Gastrocnemius medialis (tissue), 4 donors: ENCODE measurements around the gene GALM. TPM values are rescaled to one million over a fixed set of nuclear protein-coding genes. Genes with fewer than 3 reads are reported as not detected.
"Not testable (repeated sequence)": the region's sequence is repeated elsewhere in the genome, so short reads cannot be mapped to it uniquely, and the experiment has no call there.

Experiments used
- ATAC-seq, 2 donors: fragments of 150-250 bp; one replicate each; pipeline ENCODE4 v1.9.1; 2016
- DNase-seq, 2 donors: peaks; one replicate each; pipeline ENCODE4 v3.0.0-alpha.2; 2019
- H3K27ac ChIP-seq, 4 donors: fragments of 200-600 bp; sonication (generic); 1 replicate in 1 of 4; 2 replicates in 3 of 4; pipeline ENCODE4 v1.5.1; 2016 to 2018; ENCODE audit warnings: mild to moderate bottlenecking in 2 of 4, moderate library complexity in 1 of 4
- H3K27me3 ChIP-seq, 3 donors: fragments of 200-600 bp; sonication (generic) in 2 of 3; 1 replicate in 1 of 3; 2 replicates in 2 of 3; pipeline versions ENCODE4 v1.5.1 to v1.6.0; 2016 to 2019; ENCODE audit warnings: mild to moderate bottlenecking in 1 of 3, moderate library complexity in 1 of 3
- H3K36me3 ChIP-seq, 2 donors: fragments of 200-600 bp; sonication (generic) in 1 of 2; one replicate each; pipeline ENCODE4 v1.5.1; 2017 to 2018
- H3K4me1 ChIP-seq, 2 donors: fragments of 200-600 bp; sonication (generic) in 1 of 2; one replicate each; pipeline ENCODE4 v1.5.1; 2016 to 2017; ENCODE audit warnings: mild to moderate bottlenecking in 2 of 2
- H3K4me3 ChIP-seq, 4 donors: fragments of 200-600 bp; sonication (generic) in 3 of 4; 1 replicate in 1 of 4; 2 replicates in 3 of 4; pipeline ENCODE4 v1.5.1; 2016 to 2019; ENCODE audit warnings: mild to moderate bottlenecking in 2 of 4
- H3K9me3 ChIP-seq, 3 donors: fragments of 200-600 bp; sonication (generic) in 2 of 3; 1 replicate in 1 of 3; 2 replicates in 2 of 3; pipeline ENCODE4 v1.5.1; 2016 to 2019
- POLR2A ChIP-seq, 2 donors: fragments of 450-650 bp; IDR thresholded peaks; one replicate each; pipeline ENCODE4 v1.6.1; 2017; ENCODE audit warnings: antibody characterized with exemption in 2 of 2, mild to moderate bottlenecking in 2 of 2, moderate library complexity in 2 of 2
- in situ Hi-C, 4 donors: fragments of 200-750 bp; cut with MboI; loops; one replicate each; pipeline versions ENCODE4 v1.15.0 to v1.8.0; 2017; ENCODE audit warnings: low sequenced_read_pairs in 4 of 4
- intact Hi-C: fragments of 100-400 bp; cut with DNase I; formaldehyde crosslinking; loops from one replicate; pipeline ENCODE4 v1.15.1; 2023; ENCODE audit warnings: low total_unique reads
- total RNA-seq, 4 donors: library from RNA; depleted of rRNA; stranded (reverse); fragments of >200 nt; gene quantifications; one replicate each; pipeline versions ENCODE4 v1.1.0 to v1.2.3, GENCODE V29; 2016
- TF ChIP-seq, protein P1 (sequence below), 5 experiments: fragments of 450-650 bp in 3 of 5; fragments of 200-600 bp in 2 of 5; sonication (generic) in 2 of 5; IDR thresholded peaks in 4 of 5; conservative IDR thresholded peaks in 1 of 5; 1 replicate in 4 of 5; 2 replicates in 1 of 5; pipeline ENCODE4 v1.5.1; 2016 to 2019; ENCODE audit warnings: antibody characterized with exemption in 5 of 5, mild to moderate bottlenecking in 3 of 5, moderate library complexity in 3 of 5

GALM gene
- total RNA-seq, 4 donors from 2014 or later = 5.3 to 16.9 (median 14.9) TPM

GRCh38 chr2:38712413-38712812 lies 46.5 kb downstream of the GALM start:
- H3K4me3 ChIP-seq = no peak overlapping the region
- ATAC-seq (no peak), DNase-seq (no peak)
- H3K27me3 ChIP-seq = no peaks in the 10 kb centered on the region
- in situ Hi-C loops = no loop called here
- TF ChIP-seq POLR2A (IDR thresholded peaks at IDR 0.05) = no peak
- TF ChIP-seq, protein P1, sequence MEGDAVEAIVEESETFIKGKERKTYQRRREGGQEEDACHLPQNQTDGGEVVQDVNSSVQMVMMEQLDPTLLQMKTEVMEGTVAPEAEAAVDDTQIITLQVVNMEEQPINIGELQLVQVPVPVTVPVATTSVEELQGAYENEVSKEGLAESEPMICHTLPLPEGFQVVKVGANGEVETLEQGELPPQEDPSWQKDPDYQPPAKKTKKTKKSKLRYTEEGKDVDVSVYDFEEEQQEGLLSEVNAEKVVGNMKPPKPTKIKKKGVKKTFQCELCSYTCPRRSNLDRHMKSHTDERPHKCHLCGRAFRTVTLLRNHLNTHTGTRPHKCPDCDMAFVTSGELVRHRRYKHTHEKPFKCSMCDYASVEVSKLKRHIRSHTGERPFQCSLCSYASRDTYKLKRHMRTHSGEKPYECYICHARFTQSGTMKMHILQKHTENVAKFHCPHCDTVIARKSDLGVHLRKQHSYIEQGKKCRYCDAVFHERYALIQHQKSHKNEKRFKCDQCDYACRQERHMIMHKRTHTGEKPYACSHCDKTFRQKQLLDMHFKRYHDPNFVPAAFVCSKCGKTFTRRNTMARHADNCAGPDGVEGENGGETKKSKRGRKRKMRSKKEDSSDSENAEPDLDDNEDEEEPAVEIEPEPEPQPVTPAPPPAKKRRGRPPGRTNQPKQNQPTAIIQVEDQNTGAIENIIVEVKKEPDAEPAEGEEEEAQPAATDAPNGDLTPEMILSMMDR (IDR thresholded peaks at IDR 0.05 in 4 of 5, conservative IDR thresholded peaks at IDR 0.05 in 1 of 5) = no peak
- no peak overlapping the region for H3K27ac ChIP-seq
- intact Hi-C loops = no loop called here
- H3K36me3 ChIP-seq = no peaks in the 10 kb centered on the region
- H3K4me1 ChIP-seq = no peaks in the 10 kb centered on the region
- H3K9me3 ChIP-seq = no peaks in the 10 kb centered on the region

DNA sequence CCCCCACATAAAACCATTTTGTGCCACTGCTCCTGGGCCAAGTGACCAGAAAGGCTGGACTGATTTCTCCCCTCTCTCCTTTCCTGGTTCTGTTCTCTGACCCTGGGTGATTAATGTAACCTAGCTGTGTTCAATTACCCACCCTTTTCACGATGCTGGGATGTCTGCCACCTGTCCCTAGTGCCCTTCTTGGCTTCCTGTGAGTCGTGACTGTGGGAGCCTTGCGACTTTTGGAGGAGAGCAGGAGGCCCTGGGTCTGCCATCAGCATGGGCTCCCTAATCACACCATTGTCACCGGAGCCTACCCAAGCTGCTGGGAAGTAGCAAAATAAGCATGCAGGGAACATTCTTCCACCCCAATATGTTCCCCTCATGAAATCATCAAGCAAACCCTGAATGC lies 47.0 kb downstream of the GALM start:
- no peak for TF ChIP-seq POLR2A (IDR thresholded peaks at IDR 0.05)
- TF ChIP-seq, protein P1 (IDR thresholded peaks at IDR 0.05 in 4 of 5, conservative IDR thresholded peaks at IDR 0.05 in 1 of 5) = no peak
- intact Hi-C loops = no loop called here
- no peaks in the 10 kb centered on the region for H3K36me3 ChIP-seq
- no peaks in the 10 kb centered on the region for H3K9me3 ChIP-seq
- H3K27me3 ChIP-seq = no peaks in the 10 kb centered on the region
- H3K27ac ChIP-seq = no peak overlapping the region
- H3K4me1 ChIP-seq = no peaks in the 10 kb centered on the region
- no peak overlapping the region for H3K4me3 ChIP-seq
- in situ Hi-C loops = no loop called here
- no peak for DNase-seq
- ATAC-seq = no peak

GRCh38 chr2:38713338-38713737 lies 47.4 kb downstream of the GALM start:
- no peak overlapping the region for H3K4me3 ChIP-seq
- ATAC-seq (no peak), DNase-seq (no peak)
- no peaks in the 10 kb centered on the region for H3K27me3 ChIP-seq
- H3K9me3 ChIP-seq = no peaks in the 10 kb centered on the region
- no peaks in the 10 kb centered on the region for H3K4me1 ChIP-seq
- no peak overlapping the region for H3K27ac ChIP-seq
- in situ Hi-C loops = no loop called here
- no peaks in the 10 kb centered on the region for H3K36me3 ChIP-seq
- intact Hi-C loops = no loop called here
- TF ChIP-seq, protein P1 (IDR thresholded peaks at IDR 0.05 in 4 of 5, conservative IDR thresholded peaks at IDR 0.05 in 1 of 5) = no peak
- no peak for TF ChIP-seq POLR2A (IDR thresholded peaks at IDR 0.05)

DNA sequence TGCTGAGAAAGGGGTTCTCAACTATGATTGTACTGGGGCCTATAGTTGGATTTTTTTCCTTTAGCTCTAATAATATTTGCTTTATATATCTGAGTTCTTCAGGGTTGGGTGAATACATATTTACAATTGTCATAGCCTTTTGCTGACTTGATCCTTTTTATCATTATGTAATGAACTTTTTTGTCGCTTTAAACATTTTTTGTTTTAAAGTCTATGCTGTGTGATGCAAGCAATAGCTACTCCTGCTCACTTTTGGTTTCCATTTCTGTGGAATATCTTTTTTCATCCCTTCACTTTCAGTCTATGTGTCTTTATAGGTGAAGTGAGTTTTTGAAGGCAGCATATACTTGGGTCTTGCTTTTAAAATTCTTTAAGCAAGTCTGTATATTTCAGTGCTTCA lies 49.0 kb downstream of the GALM start:
- ATAC-seq, H3K27ac ChIP-seq, intact Hi-C loops, H3K9me3 ChIP-seq, H3K27me3 ChIP-seq, H3K4me3 ChIP-seq, DNase-seq, H3K36me3 ChIP-seq, in situ Hi-C loops, H3K4me1 ChIP-seq: not testable (repeated sequence)

DNA sequence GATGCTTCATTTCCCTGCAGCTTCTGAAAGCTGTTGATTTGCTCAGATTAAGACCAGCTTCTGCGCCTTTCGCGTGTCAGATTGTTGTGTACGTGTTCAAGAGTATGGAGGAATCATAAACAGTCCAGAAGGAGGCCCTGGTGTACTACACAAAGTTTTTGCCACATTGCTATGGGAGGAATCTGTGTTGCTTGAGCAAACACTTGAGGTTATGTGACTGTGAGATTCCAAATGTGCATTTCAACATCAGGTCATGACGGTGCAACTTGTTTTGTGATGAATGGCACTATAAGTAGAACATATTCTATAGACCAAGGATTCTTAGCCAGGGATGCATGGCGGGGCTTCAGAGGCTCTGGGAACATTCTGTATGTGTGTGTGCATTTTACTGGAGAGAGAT lies 50.3 kb downstream of the GALM start:
- peaks cover 0 to 5% of the 10 kb centered on the region in 2 donors for H3K36me3 ChIP-seq
- intact Hi-C loops = no loop called here
- H3K27ac ChIP-seq = no peak overlapping the region
- no peak for DNase-seq
- H3K27me3 ChIP-seq = no peaks in the 10 kb centered on the region
- TF ChIP-seq, protein P1 (IDR thresholded peaks at IDR 0.05 in 4 of 5, conservative IDR thresholded peaks at IDR 0.05 in 1 of 5) = no peak
- TF ChIP-seq POLR2A (IDR thresholded peaks at IDR 0.05) = no peak
- peaks cover 13 to 14% of the 10 kb centered on the region in 2 donors for H3K4me1 ChIP-seq
- in situ Hi-C loops = no loop called here
- H3K9me3 ChIP-seq = no peaks in the 10 kb centered on the region
- ATAC-seq = no peak
- no peak overlapping the region for H3K4me3 ChIP-seq
